Right atrium auricular region (tissue), 2 donors: Measurements from ENCODE around the gene MITF. TPM values are rescaled to one million over a fixed set of nuclear protein-coding genes. Genes with fewer than 3 reads are reported as not detected.
A peak's percentile ranks its signal among the peaks of the same experiment; 100 is the strongest.

Experiments used
- DNase-seq: peaks from one replicate; pipeline ENCODE4 v3.0.0-alpha.2; 2019; ENCODE audit warnings: low spot score
- H3K27ac ChIP-seq, 2 donors: fragments of 200-600 bp; sonication (generic); 1 replicate in 1 of 2; 2 replicates in 1 of 2; pipeline ENCODE4 v1.5.1; 2016 to 2019
- H3K27me3 ChIP-seq, 2 donors: fragments of 200-600 bp; sonication (generic); one replicate each; pipeline versions ENCODE4 v1.5.1 to v1.6.0; 2017 to 2019
- H3K36me3 ChIP-seq: fragments of 200-600 bp; sonication (generic); one replicate; pipeline ENCODE4 v1.5.1; 2016
- H3K4me1 ChIP-seq, 2 donors: fragments of 200-600 bp; sonication (generic); one replicate each; pipeline versions ENCODE4 v1.5.1 to v1.6.0; 2017 to 2019
- H3K4me3 ChIP-seq, 2 donors: fragments of 200-600 bp; sonication (generic); 1 replicate in 1 of 2; 2 replicates in 1 of 2; pipeline ENCODE4 v1.5.1; 2017 to 2019; ENCODE audit warnings: mild to moderate bottlenecking in 1 of 2, moderate library complexity in 1 of 2
- H3K9me3 ChIP-seq, 2 donors: fragments of 200-600 bp; sonication (generic); one replicate each; pipeline ENCODE4 v1.5.1; 2019
- CTCF ChIP-seq, 2 donors: fragments of 200-600 bp; sonication (generic); IDR thresholded peaks; one replicate each; pipeline ENCODE4 v1.5.1; 2019; ENCODE audit warnings: antibody characterized with exemption in 2 of 2
- total RNA-seq, 2 donors: library from RNA; depleted of rRNA; stranded (reverse); fragments of >200 nt; gene quantifications; one replicate each; pipeline ENCODE4 v1.1.0, GENCODE V29; 2016

Gene MITF
- total RNA-seq, 2 donors from 2014 or later, result 47.6 to 68.6 TPM

- Histone ChIP-seq H3K27me3 (no peaks in the 10 kb centered on the region), H3K4me3 (no peak overlapping the region), H3K27ac (no peak overlapping the region), H3K9me3 (no peaks in the 10 kb centered on the region), H3K4me1 (peaks cover 0 to 10% of the 10 kb centered on the region in 2 donors), H3K36me3 (no peaks in the 10 kb centered on the region)
- no peak for DNase-seq
- TF ChIP-seq CTCF (IDR thresholded peaks at IDR 0.05), result no peak
These were observed 142.6 kb downstream of the MITF start for GRCh38 chr3:69881756-69882428.

GRCh38 chr3:69882560-69882959 lies 143.3 kb downstream of the MITF start:
- no peak for TF ChIP-seq CTCF (IDR thresholded peaks at IDR 0.05)
- H3K27me3 ChIP-seq, result no peaks in the 10 kb centered on the region
- H3K4me3 ChIP-seq, result no peak overlapping the region
- DNase-seq, result no peak
- peaks cover 0 to 9% of the 10 kb centered on the region in 2 donors for H3K4me1 ChIP-seq
- H3K9me3 ChIP-seq, result no peaks in the 10 kb centered on the region
- no peak overlapping the region for H3K27ac ChIP-seq
- H3K36me3 ChIP-seq, result no peaks in the 10 kb centered on the region

GRCh38 chr3:69888040-69888942 lies 149.0 kb downstream of the MITF start:
- TF ChIP-seq CTCF (IDR thresholded peaks at IDR 0.05), result no peak
- DNase-seq, result no peak
- H3K36me3 ChIP-seq, result no peaks in the 10 kb centered on the region
- no peaks in the 10 kb centered on the region for H3K27me3 ChIP-seq
- no peak overlapping the region for H3K4me3 ChIP-seq
- no peaks in the 10 kb centered on the region for H3K9me3 ChIP-seq
- H3K27ac ChIP-seq, result peak overlapping the region in 1 of 2 donors; percentile 20
- H3K4me1 ChIP-seq, result no peaks in the 10 kb centered on the region

DNA sequence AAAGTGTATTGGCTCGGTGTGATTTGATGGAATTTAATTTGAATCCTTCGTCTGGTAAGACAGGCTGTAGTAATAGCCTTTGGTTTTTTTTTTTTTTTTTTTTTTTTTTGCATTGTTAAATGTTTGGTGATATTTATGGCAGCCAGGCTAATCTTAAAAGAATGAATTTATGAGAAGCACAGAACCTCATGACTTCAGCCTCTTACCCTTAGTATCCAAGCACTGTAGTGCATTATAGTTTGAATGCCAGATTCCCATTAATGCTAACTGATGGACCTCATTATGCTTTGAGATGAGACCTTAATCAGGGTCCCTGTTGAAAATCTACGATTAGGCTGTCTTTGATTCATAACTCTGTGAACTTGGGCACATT lies 149.7 kb downstream of the MITF start:
- Histone ChIP-seq H3K4me1 (no peaks in the 10 kb centered on the region), H3K4me3 (no peak overlapping the region), H3K27me3 (no peaks in the 10 kb centered on the region), H3K9me3 (no peaks in the 10 kb centered on the region), H3K36me3 (no peaks in the 10 kb centered on the region), H3K27ac (no peak overlapping the region)
- no peak for DNase-seq
- no peak for TF ChIP-seq CTCF (IDR thresholded peaks at IDR 0.05)

DNA sequence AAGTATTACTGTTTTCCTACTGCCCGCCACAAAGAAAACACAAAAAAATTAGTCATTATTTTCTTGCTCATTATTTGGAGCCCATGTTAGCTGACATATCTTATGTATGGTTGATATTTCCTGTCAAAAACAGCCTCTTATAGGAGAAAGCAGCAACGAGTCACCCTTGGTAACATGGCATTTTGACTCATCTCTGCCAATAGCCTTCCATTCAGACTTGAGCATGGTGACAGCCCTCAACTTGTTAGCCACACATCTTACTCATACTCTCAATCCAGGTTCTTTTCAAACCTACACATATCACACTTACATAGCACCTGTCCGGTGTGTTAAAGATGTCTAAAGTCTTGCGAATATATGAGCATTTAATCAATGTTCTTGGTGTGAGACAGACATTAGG lies 150.8 kb downstream of the MITF start:
- TF ChIP-seq CTCF (IDR thresholded peaks at IDR 0.05), result no peak
- no peaks in the 10 kb centered on the region for H3K4me1 ChIP-seq
- no peak for DNase-seq
- no peaks in the 10 kb centered on the region for H3K27me3 ChIP-seq
- no peaks in the 10 kb centered on the region for H3K36me3 ChIP-seq
- H3K27ac ChIP-seq, result no peak overlapping the region
- H3K9me3 ChIP-seq, result no peaks in the 10 kb centered on the region
- H3K4me3 ChIP-seq, result no peak overlapping the region
